HepG2 (cell line): Measurements from ENCODE around the gene HCK. TPM values are rescaled to one million over a fixed set of nuclear protein-coding genes. Genes with fewer than 3 reads are reported as not detected.

Experiments
- CSRNP1 ChIP-seq: sonication (generic); formaldehyde crosslinking; IDR thresholded peaks from 2 replicates; pipeline ENCODE4 v1.8.1; 2023; ENCODE audit warnings: mild to moderate bottlenecking, missing genetic modification reagents
- DMAP1 ChIP-seq: IDR thresholded peaks from 2 replicates; pipeline ENCODE4 v1.6.1; 2016
- ETV6 ChIP-seq: sonication (generic); formaldehyde crosslinking; conservative IDR thresholded peaks from 2 replicates; pipeline ENCODE4 v1.4.0; 2020; ENCODE audit warnings: missing genetic modification reagents
- HIVEP1 ChIP-seq: sonication (generic); formaldehyde crosslinking; IDR thresholded peaks from 2 replicates; pipeline ENCODE4 v1.4.0; 2020; ENCODE audit warnings: mild to moderate bottlenecking, missing genetic modification reagents
- HNRNPUL1 ChIP-seq: fragments of 200-400 bp; formaldehyde crosslinking; IDR thresholded peaks from 2 replicates; pipeline ENCODE4 v1.6.1; 2017; ENCODE audit warnings: low read depth, mild to moderate bottlenecking, low read length, moderate library complexity
- KMT2B ChIP-seq: IDR thresholded peaks from 2 replicates; pipeline ENCODE4 v1.6.1; 2016; ENCODE audit warnings: missing genetic modification reagents, missing compliant biosample characterization
- MXD3 ChIP-seq: IDR thresholded peaks from 2 replicates; pipeline ENCODE4 v1.6.1; 2016; ENCODE audit warnings: mild to moderate bottlenecking, missing biosample characterization, missing genetic modification reagents
- NFKBIZ ChIP-seq: IDR thresholded peaks from 2 replicates; pipeline ENCODE4 v1.6.1; 2018; ENCODE audit warnings: missing genetic modification reagents, missing compliant biosample characterization
- NONO ChIP-seq, 2 experiments: fragments of 450-650 bp in 1 of 2; sonication (generic) in 1 of 2; formaldehyde crosslinking in 1 of 2; IDR thresholded peaks in 1 of 2; conservative IDR thresholded peaks in 1 of 2; 2 replicates each; pipeline versions ENCODE4 v1.6.1 to v1.8.0; 2017 to 2022; ENCODE audit warnings: mild to moderate bottlenecking in 1 of 2, missing genetic modification reagents in 1 of 2, moderate library complexity in 1 of 2
- PCBP1 ChIP-seq: fragments of 200-400 bp; formaldehyde crosslinking; IDR thresholded peaks from 2 replicates; pipeline ENCODE4 v1.6.1; 2017; ENCODE audit warnings: mild to moderate bottlenecking, low read depth, low read length, borderline replicate concordance
- SRSF1 ChIP-seq: fragments of 200-400 bp; formaldehyde crosslinking; optimal IDR thresholded peaks from 2 replicates; pipeline ENCODE3; 2017; ENCODE audit warnings: mild to moderate bottlenecking, low read depth, low read length, moderate library complexity
- ZBTB7B ChIP-seq: sonication (generic); formaldehyde crosslinking; IDR thresholded peaks from 2 replicates; pipeline ENCODE4 v1.4.0; 2020; ENCODE audit warnings: missing genetic modification reagents
- ZNF292 ChIP-seq: sonication (generic); formaldehyde crosslinking; IDR thresholded peaks from 2 replicates; pipeline ENCODE4 v1.8.1; 2022; ENCODE audit warnings: mild to moderate bottlenecking, low read depth, missing genetic modification reagents, borderline replicate concordance
- ZNF441 ChIP-seq: sonication (generic); formaldehyde crosslinking; IDR thresholded peaks from 2 replicates; pipeline ENCODE4 v1.7.0; 2021; ENCODE audit warnings: missing genetic modification reagents, borderline replicate concordance
- ZNF562 ChIP-seq: sonication (generic); formaldehyde crosslinking; IDR thresholded peaks from 2 replicates; pipeline ENCODE4 v1.8.0; 2022; ENCODE audit warnings: missing genetic modification reagents, borderline replicate concordance
- polyA plus RNA-seq, 8 experiments: library from polyadenylated mRNA; depleted of rRNA in 3 of 8; stranded (reverse) in 7 of 8; unstranded in 1 of 8; fragments of >200 nt; fragmentation: Illumina TruSeq in 4 of 8; extraction: Trizol in 4 of 8; gene quantifications; 2 replicates each; pipeline versions ENCODE4 v1.2.1 to v1.2.3, GENCODE V29; 2011 to 2016; ENCODE audit warnings: low read depth in 4 of 8, missing spikeins in 1 of 8, mixed read lengths in 1 of 8; ENCODE audit not compliant: insufficient read depth in 1 of 8
- total RNA-seq, 5 experiments: library from RNA; depleted of rRNA; stranded (reverse); fragments of >200 nt; fragmentation: Illumina TruSeq; extraction: Trizol; gene quantifications; 2 replicates each; pipeline ENCODE4 v1.2.3, GENCODE V29; 2016; ENCODE audit warnings: low read depth in 1 of 5
- TF ChIP-seq, protein P1 (sequence below): IDR thresholded peaks from 2 replicates; pipeline ENCODE4 v1.6.1; 2016
- TF ChIP-seq, protein P2 (sequence below): sonication (generic); formaldehyde crosslinking; IDR thresholded peaks from 2 replicates; pipeline ENCODE4 v1.4.0; 2020; ENCODE audit warnings: missing genetic modification reagents
- TF ChIP-seq, protein P3 (sequence below): sonication (generic); formaldehyde crosslinking; IDR thresholded peaks from 2 replicates; pipeline ENCODE4 v1.4.0; 2020; ENCODE audit warnings: missing genetic modification reagents
- TF ChIP-seq, protein P4 (sequence below): sonication (generic); formaldehyde crosslinking; IDR thresholded peaks from 2 replicates; pipeline ENCODE4 v1.5.0; 2020; ENCODE audit warnings: missing genetic modification reagents
- TF ChIP-seq, protein P5 (sequence below): sonication (generic); formaldehyde crosslinking; IDR thresholded peaks from 2 replicates; pipeline ENCODE4 v1.5.1; 2020; ENCODE audit warnings: mild to moderate bottlenecking, missing genetic modification reagents, borderline replicate concordance

Gene HCK
- total and polyA plus RNA-seq, 2 of the 13 experiments (the other 11 are each of a cell fraction or from before 2014, with no cell fraction given), result 0.04 TPM; not detected in 1

DNA sequence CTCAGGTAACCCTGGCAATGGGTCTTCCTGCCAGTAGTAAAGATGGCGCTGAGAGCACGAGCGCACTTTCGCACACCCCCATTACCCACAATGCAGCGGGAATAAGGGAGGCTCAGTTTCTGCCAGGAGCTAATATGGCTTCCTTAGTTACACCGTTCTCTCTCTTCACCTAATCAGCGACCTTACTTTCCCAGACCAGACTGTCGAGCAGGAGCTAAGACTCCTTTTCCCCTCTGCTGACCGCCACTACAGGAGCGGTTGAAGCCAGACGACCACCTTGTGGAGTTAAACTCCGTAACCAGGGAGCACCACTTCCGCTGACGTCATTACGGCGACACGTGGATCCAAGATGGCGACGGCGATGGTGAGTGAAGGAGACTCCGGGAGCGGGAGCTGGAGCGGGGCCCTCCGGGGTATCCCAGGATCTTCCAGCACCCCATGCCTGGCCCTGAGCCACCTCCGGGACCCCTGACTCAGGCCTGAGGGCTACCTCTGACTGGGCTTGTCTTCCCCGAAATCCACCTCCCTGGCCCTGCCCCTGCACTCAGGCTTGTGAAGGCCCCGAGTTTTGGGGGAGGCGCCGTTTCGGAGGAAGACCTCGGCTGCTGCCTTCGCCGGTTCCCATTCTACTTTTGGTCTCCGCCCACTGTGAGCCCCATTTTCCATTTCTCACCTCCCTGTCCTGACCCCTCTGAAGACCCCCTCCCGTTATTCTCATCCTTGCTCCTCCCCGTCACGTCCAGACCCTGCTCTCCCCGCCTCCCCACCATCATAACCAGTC is 57.5 kb downstream of the HCK start, which contains the start of gene TM9SF4 (continued):
- peak; percentile 96; the same call in 1 of the 2 replicates for TF ChIP-seq HIVEP1 (CRISPR knock-in tag)
- peak; percentile 94 for TF ChIP-seq ZBTB7B
- no peak for TF ChIP-seq HNRNPUL1
- no peak for TF ChIP-seq ZNF562
- TF ChIP-seq, protein P1, sequence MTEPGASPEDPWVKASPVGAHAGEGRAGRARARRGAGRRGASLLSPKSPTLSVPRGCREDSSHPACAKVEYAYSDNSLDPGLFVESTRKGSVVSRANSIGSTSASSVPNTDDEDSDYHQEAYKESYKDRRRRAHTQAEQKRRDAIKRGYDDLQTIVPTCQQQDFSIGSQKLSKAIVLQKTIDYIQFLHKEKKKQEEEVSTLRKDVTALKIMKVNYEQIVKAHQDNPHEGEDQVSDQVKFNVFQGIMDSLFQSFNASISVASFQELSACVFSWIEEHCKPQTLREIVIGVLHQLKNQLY (CRISPR knock-in tag), result peak; percentile 57; the same call in 1 of the 2 replicates
- TF ChIP-seq ETV6 (CRISPR knock-in tag), result peak; percentile 96
- TF ChIP-seq MXD3, result peak; percentile 94
- peak; percentile 97 for TF ChIP-seq KMT2B
- TF ChIP-seq, protein P2, sequence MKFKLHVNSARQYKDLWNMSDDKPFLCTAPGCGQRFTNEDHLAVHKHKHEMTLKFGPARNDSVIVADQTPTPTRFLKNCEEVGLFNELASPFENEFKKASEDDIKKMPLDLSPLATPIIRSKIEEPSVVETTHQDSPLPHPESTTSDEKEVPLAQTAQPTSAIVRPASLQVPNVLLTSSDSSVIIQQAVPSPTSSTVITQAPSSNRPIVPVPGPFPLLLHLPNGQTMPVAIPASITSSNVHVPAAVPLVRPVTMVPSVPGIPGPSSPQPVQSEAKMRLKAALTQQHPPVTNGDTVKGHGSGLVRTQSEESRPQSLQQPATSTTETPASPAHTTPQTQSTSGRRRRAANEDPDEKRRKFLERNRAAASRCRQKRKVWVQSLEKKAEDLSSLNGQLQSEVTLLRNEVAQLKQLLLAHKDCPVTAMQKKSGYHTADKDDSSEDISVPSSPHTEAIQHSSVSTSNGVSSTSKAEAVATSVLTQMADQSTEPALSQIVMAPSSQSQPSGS (CRISPR knock-in tag), result peak; percentile 99
- TF ChIP-seq, protein P3, sequence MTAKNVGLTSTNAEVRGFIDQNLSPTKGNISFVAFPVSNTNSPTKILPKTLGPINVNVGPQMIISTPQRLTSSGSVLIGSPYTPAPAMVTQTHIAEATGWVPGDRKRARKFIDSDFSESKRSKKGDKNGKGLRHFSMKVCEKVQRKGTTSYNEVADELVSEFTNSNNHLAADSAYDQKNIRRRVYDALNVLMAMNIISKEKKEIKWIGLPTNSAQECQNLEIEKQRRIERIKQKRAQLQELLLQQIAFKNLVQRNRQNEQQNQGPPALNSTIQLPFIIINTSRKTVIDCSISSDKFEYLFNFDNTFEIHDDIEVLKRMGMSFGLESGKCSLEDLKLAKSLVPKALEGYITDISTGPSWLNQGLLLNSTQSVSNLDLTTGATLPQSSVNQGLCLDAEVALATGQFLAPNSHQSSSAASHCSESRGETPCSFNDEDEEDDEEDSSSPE (CRISPR knock-in tag), result peak; percentile 85
- TF ChIP-seq, protein P4, sequence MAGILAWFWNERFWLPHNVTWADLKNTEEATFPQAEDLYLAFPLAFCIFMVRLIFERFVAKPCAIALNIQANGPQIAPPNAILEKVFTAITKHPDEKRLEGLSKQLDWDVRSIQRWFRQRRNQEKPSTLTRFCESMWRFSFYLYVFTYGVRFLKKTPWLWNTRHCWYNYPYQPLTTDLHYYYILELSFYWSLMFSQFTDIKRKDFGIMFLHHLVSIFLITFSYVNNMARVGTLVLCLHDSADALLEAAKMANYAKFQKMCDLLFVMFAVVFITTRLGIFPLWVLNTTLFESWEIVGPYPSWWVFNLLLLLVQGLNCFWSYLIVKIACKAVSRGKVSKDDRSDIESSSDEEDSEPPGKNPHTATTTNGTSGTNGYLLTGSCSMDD (CRISPR knock-in tag), result peak; percentile 81; the same call in 1 of the 2 replicates
- TF ChIP-seq DMAP1 (CRISPR knock-in tag), result peak; percentile 100
- TF ChIP-seq PCBP1, result peak; percentile 96
- peak; percentile 85 for TF ChIP-seq ZNF441
- TF ChIP-seq, protein P5, sequence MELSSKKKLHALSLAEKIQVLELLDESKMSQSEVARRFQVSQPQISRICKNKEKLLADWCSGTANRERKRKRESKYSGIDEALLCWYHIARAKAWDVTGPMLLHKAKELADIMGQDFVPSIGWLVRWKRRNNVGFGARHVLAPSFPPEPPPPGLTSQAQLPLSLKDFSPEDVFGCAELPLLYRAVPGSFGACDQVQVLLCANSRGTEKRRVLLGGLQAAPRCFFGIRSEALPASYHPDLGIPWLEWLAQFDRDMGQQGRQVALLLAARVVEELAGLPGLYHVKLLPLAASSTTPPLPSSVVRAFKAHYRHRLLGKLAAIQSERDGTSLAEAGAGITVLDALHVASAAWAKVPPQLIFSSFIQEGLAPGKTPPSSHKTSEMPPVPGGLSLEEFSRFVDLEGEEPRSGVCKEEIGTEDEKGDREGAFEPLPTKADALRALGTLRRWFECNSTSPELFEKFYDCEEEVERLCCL (CRISPR knock-in tag), result peak; percentile 95; the same call in 1 of the 2 replicates
- peak; percentile 99 for TF ChIP-seq SRSF1
- no peak for TF ChIP-seq NONO (IDR thresholded peaks at IDR 0.05)
- TF ChIP-seq NONO (CRISPR knock-in tag; conservative IDR thresholded peaks at IDR 0.05), result peak; percentile 97
- TF ChIP-seq CSRNP1, result peak; percentile 34; the same call in 1 of the 2 replicates
- TF ChIP-seq ZNF292, result peak; percentile 80; the same call in 1 of the 2 replicates
- TF ChIP-seq NFKBIZ, result peak; percentile 16; the same call in 1 of the 2 replicates
